ENCODE results near the gene EPHA7. TPM values are rescaled to one million over a fixed set of nuclear protein-coding genes. Genes with fewer than 3 reads are reported as not detected.

Gene EPHA7
- total and polyA plus RNA-seq, 2 of the 4 experiments (the other 2 are of a cell fraction): not detected

GRCh38 chr6:93388070-93388469, 31.3 kb downstream of the EPHA7 start:
- H4K5ac ChIP-seq (ENCODE audit: low read depth, low read length): no peak overlapping the region
- no peak overlapping the region for H4K91ac ChIP-seq (ENCODE audit: insufficient read depth, low read depth, low read length)
- no TSS peak for BruUV-seq (replicated peaks)
- in situ Hi-C loops (cut with MboI; ENCODE audit: low sequenced_read_pairs) (no loop called here), dilution Hi-C loops (cut with HindIII; ENCODE audit: low sequenced_read_pairs, unreplicated experiment) (no loop called here), intact Hi-C loops (cut with micrococcal nuclease) (no loop called here)
- H2BK5ac ChIP-seq (ENCODE audit: low read depth, low read length, poor library complexity, severe bottlenecking): no peak overlapping the region
- no peak overlapping the region for H3K9ac ChIP-seq (ENCODE audit: low read depth, low read length)
- H2BK15ac ChIP-seq (ENCODE audit: low read depth, low read length): no peak overlapping the region
- H3K14ac ChIP-seq (replicated peaks; ENCODE audit: low read depth, low read length): no peak overlapping the region
- ATAC-seq (ENCODE audit: low read depth): no peak
- no peaks in the 10 kb centered on the region for H3K36me3 ChIP-seq (ENCODE audit: control insufficient read depth, insufficient read depth, low read length)
- no peak overlapping the region for H3K23ac ChIP-seq (ENCODE audit: low read depth, low read length)
- no peak overlapping the region for H2AFZ ChIP-seq (replicated peaks; ENCODE audit: low read length, poor library complexity)
- H4K8ac ChIP-seq (ENCODE audit: low read depth in 2 of 2, low read length in 2 of 2): no peak overlapping the region
- H3K9me3 ChIP-seq (ENCODE audit: control insufficient read depth, insufficient read depth, low read length): no peaks in the 10 kb centered on the region
- no peak overlapping the region for H2BK120ac ChIP-seq (ENCODE audit: low read depth, low read length)
- no peak overlapping the region for H3K4ac ChIP-seq (ENCODE audit: low read depth, low read length)
- no peak overlapping the region for H3K56ac ChIP-seq (ENCODE audit: extremely low read depth, insufficient read depth, low read length)
- DNase-seq: no peak
- H3K9me1 ChIP-seq (ENCODE audit: insufficient read depth, low read length): no peaks in the 10 kb centered on the region
- no peak overlapping the region for H2AK9ac ChIP-seq (replicated peaks; ENCODE audit: low read depth, low read length, poor library complexity)
- no peaks in the 10 kb centered on the region for H3K4me1 ChIP-seq (ENCODE audit: control insufficient read depth, insufficient read depth, low read length)
- H2AK5ac ChIP-seq (ENCODE audit: low read depth, low read length): no peak overlapping the region
- no peak overlapping the region for H3K27ac ChIP-seq (ENCODE audit: insufficient read depth, low read length)
- TF ChIP-seq BHLHE40 (IDR thresholded peaks at IDR 0.05; ENCODE audit: low read depth, low read length): no peak
- no peak for TF ChIP-seq MAZ (IDR thresholded peaks at IDR 0.05; ENCODE audit: borderline replicate concordance, low read depth, low read length)
- TF ChIP-seq MXI1 (IDR thresholded peaks at IDR 0.05; ENCODE audit: borderline replicate concordance, low read depth, low read length): no peak
- no peak for TF ChIP-seq MAFK (IDR thresholded peaks at IDR 0.05; ENCODE audit: low read depth, low read length)
- TF ChIP-seq CEBPB (IDR thresholded peaks at IDR 0.05; ENCODE audit: low read depth, low read length): no peak
- no peak for TF ChIP-seq RCOR1 (IDR thresholded peaks at IDR 0.05; ENCODE audit: insufficient replicate concordance, low read length)
- WGBS, 2 experiments (ENCODE audit: extremely low coverage in 2 of 2, insufficient read length in 1 of 2): no CpG with 5 or more reads among the region's 1 CpG
- H3K18ac ChIP-seq (ENCODE audit: low read depth, low read length): no peak overlapping the region
- no peak overlapping the region for H3K4me3 ChIP-seq (ENCODE audit: insufficient read depth, low read depth, low read length)
- no peaks in the 10 kb centered on the region for H3K27me3 ChIP-seq (ENCODE audit: control insufficient read depth, insufficient read depth, low read length)
- no peak overlapping the region for H3K4me2 ChIP-seq (ENCODE audit: low read depth, low read length)
- H4K20me1 ChIP-seq (ENCODE audit: insufficient read depth, low read length): no peaks in the 10 kb centered on the region
- ChIA-PET POLR2A (ENCODE audit: unreplicated experiment) (no interaction called here), CTCF (no interaction called here)
- no peaks in the 10 kb centered on the region for H3K79me1 ChIP-seq (ENCODE audit: low read depth in 1 of 2, low read length in 2 of 2)
- H2BK20ac ChIP-seq (ENCODE audit: low read depth, low read length): no peak overlapping the region
